GM19467 (cell line): ENCODE data around the gene BRF1.
"Not testable (repeated sequence)": the region's sequence is repeated elsewhere in the genome, so short reads cannot be mapped to it uniquely, and the experiment has no call there.

Experiments used
- ATAC-seq: cut with Tn5 transposase; IDR thresholded peaks from one replicate; pipeline ENCODE4 v1.9.1; 2021; ENCODE audit warnings: mild to moderate bottlenecking, moderate library complexity; ENCODE audit not compliant: unreplicated experiment

The BRF1 gene

DNA sequence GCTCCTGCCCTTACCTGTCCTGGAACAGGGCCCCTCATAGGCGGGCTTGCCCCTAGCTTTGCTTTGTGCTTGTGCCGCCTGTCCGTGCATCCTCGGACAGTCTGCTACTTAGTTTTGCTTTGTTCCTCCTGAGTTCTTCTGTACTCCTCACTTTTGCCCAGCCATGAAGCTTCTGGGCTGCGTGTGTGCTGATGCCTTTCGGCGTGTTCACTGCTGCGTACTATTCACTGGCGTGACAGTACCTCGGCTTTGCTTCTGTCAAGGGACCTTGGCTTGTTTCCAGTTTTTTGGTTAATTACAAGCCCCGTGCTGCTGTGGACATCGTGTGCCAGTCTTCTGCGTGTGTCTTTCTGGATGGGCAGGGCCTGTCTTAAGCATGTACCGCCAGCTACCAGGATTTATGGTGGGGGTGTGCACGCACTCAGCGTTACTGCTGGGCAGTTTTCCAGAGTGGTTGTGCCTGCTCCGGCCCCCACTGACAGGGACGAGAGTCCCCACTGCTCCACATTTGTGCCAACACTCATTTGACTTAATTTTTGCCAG, 16.2 kb upstream of the BRF1 start:
- no peak for ATAC-seq

DNA sequence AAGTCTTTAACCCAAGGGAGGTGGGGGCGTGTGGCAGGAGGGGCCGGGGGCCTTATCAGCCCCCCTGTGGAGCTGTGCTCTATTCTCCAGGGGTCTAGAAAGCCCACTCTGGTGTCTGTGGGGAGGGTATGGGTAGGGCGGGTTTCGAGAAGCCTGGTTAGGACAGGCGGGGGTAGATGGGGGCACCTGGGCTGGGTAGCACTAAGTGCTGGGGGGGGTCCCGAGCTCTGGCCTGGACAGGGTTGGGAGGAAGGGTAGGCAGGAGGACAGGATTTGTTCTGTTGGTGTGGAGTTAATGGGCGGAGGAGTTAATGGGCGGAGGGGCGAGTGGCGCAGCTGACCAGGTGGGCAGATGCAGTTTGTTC, 15.8 kb upstream of the BRF1 start:
- ATAC-seq, result no peak

DNA sequence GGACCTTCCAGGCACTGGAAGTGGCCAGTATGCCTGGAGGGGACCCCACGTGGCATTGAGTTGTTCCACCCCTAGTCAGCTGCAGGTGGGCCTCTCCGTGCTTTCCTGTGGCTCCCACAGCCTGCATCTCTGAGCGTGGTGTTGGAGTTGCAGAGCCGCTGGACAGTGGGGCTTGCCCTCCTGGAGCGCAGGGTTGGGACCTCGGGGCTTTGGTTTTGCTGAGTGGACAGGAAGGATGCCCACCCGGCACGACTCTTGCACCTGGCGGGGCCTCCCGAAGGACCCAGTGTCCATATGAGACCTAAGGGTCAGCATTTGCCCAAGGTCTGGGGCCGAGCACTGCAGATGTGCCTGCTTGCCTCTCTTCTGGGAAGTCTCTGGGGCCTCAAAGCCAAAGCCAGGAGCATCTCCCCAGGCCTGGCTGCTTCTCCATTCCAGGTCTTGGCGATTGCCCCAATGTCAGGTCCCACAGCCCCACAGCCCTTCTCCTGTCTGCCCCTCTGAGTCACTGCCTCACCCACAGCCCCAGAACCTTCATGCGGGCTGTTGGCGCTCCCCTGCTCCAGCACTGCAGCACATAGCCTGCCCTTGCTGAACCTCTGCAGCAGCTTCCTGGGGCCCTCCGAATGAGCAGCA, 15.3 kb upstream of the BRF1 start:
- no peak for ATAC-seq

- ATAC-seq, result peak; percentile 14
These were observed 14.5 kb upstream of the BRF1 start for GRCh38 chr14:105315211-105315721.

- peak; percentile 65 for ATAC-seq
These were observed 13.7 kb upstream of the BRF1 start, which contains the start of gene PACS2 for GRCh38 chr14:105314287-105315200. PACS2 (plus strand) TSS chr14:105314748; CDS start chr14:105314919, 171 bp downstream.

DNA sequence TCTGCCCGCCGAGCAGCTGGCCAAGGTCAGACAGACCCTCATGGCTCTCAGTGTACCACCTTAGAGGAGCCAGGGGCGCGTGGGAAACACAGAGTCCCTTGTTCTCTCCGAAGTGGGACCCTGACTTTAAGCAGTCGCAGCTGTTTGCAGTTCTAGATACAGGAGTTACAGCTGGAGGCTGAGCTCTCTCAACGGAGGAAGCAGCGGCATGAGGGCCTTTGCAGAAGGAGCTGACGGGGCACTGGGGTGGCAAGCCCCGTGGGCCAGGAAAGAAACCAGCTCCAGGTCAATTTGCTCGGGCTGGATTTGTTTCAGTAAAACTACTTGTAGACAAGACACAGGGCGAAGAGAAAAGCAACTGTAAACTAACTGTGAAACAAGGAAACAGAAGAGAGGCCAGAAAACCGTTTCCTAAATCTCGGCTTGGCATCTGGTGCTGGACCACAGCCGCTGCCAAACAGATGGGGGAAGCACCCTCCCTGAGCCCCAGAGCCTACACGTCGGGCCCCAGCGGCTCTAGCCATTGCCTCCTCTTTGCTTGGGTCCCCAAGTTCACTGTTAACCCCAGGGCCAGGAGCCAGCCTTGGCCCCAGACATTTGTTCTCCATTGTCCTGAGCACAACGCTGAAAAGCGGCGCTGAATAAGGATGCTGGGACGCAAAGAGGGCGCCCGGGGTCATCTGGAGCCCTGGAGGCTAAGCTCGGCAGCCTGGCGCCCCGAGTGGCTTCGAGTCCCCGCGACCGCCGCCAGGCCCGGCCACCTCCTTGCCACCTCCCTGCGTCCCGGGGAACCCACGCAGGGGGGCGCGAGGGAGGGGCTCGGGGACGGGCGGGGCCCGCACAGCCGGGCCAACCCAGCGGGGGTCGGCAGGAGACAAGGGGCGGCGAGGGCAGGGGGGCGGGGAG, 12.8 kb upstream of the BRF1 start:
- no peak for ATAC-seq

DNA sequence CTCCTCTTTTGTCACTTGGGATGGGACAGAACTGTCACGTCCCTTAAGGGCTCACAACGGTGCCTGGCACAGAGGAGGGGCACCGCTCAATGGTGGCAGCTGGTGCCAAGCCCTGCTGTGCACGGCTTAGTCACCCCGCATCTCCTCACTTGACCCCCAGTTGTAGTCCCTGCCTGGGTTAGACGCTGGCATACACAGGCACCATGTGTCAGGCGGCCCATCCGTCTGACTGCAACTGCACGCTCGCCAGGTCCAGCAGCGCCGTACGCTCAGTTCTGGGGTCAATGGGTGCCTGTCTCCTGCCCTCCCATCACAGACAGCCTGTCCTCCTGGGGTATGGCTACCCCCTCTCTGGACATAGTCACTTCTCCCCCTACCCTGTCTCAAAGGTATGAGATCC, 12.2 kb upstream of the BRF1 start:
- no peak for ATAC-seq

GRCh38 chr14:105311838-105312237, 11.0 kb upstream of the BRF1 start:
- no peak for ATAC-seq

GRCh38 chr14:105309371-105309770, 8.6 kb upstream of the BRF1 start:
- ATAC-seq, result no peak

- ATAC-seq, result no peak
These were observed 6.4 kb upstream of the BRF1 start for GRCh38 chr14:105307052-105307727.

- no peak for ATAC-seq
These were observed 5.0 kb upstream of the BRF1 start for GRCh38 chr14:105305791-105306190.

GRCh38 chr14:105305345-105305744, 4.5 kb upstream of the BRF1 start:
- ATAC-seq, result no peak

DNA sequence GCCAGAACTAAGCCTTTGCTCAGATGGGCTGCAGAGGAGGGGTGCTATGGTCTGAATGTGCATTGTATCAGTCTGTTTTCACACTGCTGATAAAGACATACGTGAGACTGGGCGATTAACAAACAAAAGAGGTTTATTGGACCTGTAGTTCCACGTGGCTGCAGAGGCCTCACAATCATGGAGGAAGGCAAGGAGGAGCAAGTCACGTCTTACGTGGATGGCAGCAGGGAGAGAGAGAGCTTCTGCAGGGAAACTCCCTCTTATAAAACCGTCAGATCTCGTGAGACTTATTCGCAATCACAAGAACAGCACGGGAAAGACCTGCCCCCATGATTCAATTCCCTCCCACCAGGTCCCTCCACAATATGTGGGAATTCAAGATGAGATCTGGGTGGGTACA, 3.8 kb upstream of the BRF1 start:
- no peak for ATAC-seq

- ATAC-seq, result no peak
These were observed 3.1 kb upstream of the BRF1 start for GRCh38 chr14:105303949-105304348.

GRCh38 chr14:105301915-105302249, 1.1 kb upstream of the BRF1 start:
- not testable (repeated sequence) for ATAC-seq

DNA sequence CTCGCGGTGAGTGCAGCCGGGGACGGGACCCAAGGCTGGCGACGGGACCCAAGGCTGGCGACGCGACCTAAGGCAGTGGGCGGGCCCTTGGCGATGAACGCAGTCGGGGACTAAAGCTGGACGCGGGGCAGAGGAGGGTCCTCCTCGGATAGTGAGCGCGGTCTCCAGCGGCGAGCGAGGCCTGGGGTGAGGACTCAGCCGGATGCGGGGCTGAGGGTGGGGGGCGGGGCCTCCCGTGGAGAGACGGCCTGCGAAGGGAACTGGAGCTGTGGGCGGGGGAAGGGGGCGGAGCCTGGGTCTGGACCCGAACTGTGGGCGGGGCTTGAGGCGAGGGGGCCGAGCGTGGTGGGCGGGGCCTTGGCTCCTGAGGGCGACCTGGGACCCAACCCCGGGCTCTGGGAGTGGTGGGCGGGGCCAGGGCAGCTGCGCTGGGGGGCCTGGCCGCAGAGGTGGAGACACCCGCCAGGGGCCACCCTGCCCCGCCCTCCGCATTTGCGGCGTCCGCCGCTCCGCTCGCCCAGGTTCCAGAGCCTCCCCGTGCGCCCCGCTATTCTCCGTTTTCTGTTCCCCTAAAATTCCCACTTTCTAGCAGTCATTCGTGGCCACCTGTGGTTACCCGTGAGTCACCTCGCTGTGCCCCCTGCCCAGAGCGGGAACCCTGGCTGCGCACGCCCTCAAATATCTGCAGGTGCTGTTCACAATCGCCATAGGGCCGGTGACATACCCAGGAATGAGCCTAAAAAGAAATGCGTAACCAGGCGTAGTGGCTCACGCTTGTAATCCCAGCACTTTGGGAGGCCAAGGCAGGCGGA, 508 bp upstream of the BRF1 start:
- ATAC-seq, result peak; percentile 48

- ATAC-seq, result peak; percentile 1
These were observed 903 bp downstream of the BRF1 start for GRCh38 chr14:105299654-105300541.

- ATAC-seq, result not testable (repeated sequence)
These were observed 3.5 kb downstream of the BRF1 start for GRCh38 chr14:105297311-105297710.
